Smooth muscle cell of the brain vasculature (primary cell): ENCODE measurements around the gene FBXL20.
A peak's percentile ranks its signal among the peaks of the same experiment; 100 is the strongest.
"Not testable (repeated sequence)": the region's sequence is repeated elsewhere in the genome, so short reads cannot be mapped to it uniquely, and the experiment has no call there.

Experiments
- DNase-seq: peaks from one replicate; pipeline ENCODE4 v3.0.0-alpha.2; 2012; ENCODE audit warnings: low read depth, low spot score

The FBXL20 gene

DNA sequence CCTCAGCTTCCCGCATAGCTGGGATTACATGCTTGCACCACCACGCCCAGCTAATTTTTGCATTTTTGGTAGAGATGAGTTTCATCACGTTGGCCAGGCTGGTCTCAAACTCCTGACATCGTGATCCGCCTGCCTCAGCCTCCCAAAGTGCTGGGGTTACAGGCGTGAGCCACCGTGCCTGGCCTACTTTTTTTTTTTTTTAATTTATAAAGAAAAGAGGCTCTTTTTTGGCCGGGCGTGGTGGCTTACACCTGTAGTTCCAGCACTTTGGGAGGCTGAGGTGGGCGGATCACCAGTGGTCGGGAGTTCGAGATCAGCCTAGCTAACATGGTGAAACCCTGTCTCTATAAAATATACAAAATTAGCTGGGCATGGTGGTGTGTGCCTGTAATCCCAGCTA lies 151.3 kb downstream of the FBXL20 start:
- DNase-seq = not testable (repeated sequence)

DNA sequence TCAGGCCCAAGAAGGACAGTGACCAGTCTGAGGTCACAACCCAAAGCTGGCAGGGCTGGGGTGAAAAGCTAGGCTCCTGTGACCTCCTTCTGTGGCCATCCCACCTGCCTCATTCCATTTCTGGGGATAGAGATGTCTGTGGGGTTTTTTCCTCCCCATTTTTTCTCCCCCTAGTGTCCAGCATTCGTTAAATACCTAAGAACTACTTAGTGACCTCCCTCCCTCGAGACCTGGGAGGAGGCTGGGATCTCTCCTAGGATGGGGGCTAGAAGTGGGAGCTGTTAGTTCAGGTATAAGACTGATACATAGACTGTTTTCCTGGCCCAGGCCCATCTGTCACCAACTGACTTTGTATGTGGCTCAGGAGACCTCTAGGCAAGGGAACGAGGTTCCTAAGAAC lies 155.2 kb downstream of the FBXL20 start:
- no peak for DNase-seq

DNA sequence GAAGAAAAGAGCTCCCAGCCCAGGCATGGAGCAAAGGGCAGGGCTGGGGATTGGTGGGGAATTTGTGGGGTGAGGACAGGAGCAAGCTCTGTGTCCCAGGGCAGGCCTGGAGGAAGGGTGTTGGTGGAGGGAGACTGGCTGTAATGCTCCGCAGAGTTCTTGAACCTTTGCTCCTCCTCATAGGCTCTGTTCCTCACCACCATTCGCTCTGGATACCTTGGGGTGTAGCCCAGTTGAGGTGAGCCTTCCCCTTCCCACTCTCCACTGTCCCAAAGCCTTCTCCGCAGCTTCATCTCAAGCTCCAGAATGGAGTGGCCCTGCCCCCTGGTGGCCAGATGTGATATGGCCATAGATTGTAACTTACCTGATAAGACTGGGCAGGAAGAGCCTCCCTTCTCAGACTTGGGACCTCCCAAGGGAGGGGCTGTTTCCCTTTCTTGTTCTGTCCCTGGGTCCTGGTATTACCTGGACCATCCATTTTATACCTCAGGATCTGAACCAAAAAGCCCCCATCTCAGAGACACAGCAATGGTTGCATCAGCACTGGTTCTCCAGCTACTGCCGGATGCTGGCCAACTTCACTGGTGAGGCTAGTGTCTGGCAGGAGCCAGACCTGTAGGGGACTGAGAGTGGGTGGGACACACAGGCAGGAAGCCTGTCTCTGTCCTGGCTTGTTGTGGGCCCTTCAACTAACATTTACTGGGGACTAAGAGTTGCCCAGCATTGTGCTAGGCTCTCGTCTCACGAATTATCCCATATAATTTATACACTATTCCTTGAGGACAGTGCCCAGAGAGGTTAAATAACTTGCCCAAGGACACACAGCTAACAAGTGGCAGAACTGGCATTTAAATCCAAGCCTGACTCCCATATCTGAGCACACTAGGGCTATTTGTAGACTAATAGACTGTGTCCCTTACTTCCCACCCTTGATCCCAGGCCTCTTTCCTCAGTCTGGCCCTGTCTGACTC lies 156.5 kb downstream of the FBXL20 start:
- DNase-seq = peak; percentile 76

DNA sequence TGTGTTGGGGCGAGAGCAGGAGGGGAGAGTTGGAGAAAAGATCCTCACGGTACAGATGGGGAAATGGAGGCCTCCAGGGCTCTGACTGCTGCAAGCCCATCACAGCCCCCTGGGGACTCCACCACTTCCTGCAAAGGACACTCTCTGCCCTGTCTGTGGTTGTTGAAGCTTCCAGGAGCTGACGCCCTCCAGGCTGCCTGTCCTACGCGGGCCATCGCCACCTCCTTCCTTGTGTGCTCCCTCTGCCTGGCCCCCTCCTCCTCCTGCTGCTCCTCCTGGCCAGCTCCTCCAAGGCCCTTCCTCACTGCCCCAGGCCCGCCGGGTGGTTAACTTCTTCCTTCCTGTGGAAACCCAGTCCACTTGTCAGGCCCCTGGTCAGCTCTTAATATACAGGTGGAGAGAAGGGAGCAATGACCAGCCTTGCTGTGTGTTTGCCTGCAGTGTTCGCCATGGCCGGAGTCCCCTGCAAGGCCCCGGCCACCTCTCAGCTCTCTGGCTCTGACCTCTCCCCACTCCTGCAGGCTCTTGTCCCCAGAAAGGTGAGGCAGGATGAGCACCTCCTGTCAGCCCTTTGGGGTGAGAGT lies 157.3 kb downstream of the FBXL20 start:
- DNase-seq = no peak

DNA sequence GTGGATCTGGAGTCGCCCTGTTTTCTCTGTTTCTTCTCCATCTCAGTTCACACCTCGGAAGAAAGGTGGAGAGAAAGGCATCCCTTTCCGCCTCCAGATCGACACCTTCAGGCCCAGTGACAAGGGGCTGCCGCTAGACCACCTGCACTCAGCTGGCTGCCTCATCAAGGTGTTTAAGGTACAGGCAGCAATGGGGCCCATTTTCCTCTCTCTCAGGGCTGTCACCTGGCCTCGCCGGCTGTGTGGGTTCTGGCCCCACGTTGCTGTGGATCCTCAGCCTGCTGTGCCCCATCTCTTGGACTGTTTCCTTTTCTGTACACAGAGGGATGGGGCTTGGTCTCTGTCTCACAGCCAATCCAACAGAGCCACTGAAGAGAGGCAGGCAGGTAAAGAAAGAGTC lies 158.3 kb downstream of the FBXL20 start:
- DNase-seq = no peak

DNA sequence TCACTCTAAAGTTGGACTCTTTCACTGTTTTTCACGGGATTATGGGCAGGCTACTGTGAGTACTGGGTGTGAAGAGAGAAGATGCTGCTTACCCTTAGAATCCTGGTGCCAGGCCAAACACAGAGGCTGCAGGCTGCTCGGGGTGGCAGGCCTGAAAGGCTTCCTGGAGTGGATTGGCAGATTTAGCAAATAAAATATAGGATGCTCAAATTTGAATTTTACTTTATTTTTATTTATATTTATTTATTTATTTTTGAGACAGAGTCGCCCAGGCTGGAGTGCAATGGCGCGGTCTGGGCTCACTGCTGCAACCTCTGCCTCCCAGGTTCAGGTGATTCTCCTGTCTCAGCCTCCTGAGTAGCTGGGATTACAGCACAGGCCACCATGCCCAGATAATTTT lies 160.8 kb downstream of the FBXL20 start:
- DNase-seq = no peak

DNA sequence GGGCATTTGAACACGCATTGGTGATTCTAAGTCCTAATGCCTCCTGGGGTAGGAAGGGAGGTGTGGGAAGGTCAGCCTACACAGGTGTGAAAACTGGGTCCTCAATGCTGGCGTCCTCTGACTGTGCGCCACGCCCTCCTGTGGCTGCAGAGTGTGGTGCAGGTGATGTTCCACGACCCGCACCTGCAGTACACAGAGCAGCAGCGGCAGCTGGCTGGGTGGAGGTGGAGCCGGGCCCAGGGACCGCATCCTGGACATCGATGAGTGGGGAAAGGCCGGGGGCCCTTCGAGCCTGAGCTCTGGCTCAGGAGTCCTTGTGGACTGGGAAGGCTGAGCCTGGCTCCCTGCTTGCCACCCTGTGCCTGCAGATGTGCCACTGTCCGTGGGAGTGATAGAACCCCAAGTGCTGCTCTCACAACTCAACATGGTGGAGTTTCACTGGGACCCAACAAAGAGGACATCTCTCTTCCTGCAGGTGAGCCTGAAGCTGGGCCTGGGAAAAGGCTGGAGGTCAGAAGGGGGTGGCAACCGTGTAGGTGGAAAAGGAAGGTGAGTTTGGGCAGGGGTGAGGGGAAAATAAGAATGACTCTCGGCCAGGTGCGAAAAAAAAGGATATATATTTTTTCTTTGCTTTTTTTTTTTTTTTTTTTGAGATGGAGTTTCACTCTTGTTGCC lies 161.6 kb downstream of the FBXL20 start:
- DNase-seq = no peak

DNA sequence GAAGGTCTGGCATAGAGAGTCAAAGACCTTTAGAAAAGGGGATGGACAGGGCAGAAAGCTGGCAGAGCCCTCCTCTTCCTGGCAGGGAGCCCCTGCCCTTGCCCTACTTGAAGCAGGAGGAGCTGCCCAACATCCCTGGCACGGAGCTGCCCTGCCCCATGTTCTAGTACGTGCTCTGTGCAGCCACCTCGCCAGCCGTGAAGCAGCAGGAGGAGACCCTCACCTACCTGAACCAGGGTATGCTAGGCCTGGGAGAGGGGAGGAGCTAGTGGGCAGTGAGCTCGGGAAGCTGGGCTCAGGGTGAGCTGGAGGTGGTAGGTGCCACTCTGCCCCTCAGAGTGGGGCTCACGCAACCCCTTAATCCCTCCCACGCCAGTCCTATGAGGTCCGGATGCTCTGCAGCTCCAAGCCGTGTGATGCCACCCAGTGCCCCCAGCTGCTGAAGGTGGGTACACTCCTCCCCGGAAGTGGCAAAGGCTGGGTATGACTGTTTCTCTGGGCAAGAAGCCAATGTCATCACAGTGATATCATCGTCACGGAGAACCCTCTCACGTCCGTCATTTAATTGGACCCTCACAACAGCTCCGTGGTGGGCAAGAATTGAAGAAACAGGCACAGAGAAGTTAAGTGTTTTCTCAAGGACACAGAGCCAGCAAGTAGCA lies 163.0 kb downstream of the FBXL20 start:
- DNase-seq = no peak

DNA sequence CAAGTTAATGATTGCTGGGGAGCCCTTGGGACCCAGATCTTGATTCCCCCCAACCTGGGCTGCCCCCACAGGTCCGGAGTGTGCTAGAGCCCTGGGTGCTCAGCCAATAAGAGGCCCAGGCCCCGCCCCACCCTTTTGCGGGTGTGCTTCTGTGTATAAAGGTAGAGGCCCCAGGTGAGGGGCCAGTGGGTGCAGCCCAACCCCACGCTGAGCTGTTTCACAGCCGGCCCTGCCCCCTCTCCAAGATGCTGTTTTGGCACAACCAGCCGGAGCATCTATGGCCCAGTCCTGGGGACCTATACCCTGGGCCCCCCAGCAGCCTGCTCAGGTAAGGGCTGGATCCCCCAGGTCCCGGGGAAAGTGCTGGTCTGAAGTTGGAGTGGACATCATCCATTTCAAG lies 163.8 kb downstream of the FBXL20 start:
- DNase-seq = no peak

DNA sequence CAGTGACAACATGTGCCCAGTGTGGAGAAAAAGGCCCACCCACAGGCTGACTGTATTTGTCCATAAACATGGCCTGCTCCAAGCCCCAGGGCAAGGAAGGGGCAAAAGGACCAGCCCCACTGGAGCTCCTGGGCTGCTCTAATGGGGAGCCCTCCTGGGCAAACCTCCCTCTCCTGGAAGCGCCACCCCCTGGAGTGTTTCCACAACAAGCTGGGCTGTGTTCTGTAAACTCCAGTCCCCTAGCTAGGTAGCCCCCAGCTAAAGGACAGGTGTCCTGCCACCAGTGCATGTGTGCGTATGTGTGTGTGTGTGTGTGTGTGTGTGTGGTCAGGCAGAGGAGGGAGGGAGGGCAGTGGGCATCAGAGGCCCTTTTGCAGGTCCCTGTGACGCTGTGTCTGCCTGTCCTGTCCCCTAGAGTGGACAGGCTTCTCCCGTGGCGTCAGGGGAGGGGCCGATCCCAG lies 164.4 kb downstream of the FBXL20 start:
- DNase-seq = no peak

DNA sequence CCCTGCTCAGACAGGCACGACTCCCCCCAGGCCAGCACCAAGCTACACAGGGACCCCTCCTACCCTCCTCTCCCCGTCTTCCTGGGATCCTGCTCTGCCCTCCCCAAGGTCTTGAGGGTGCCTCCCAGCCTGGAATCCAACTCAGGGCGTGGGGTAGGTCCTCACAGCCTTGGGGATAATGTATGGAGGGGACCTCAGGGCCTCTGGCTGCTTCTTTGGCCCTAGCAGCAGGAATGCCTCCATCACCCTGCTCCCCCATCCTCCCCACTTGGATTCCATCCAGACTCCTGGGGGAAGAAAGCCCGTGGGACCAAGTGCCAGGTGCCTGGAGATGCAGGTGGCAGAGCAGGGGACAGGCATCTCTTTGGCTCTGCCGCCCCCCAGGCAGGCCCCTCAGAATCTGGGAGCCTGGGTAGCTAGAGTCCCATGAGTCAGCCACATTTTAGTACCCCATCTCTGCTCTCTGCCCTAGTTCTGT lies 164.9 kb downstream of the FBXL20 start:
- no peak for DNase-seq

DNA sequence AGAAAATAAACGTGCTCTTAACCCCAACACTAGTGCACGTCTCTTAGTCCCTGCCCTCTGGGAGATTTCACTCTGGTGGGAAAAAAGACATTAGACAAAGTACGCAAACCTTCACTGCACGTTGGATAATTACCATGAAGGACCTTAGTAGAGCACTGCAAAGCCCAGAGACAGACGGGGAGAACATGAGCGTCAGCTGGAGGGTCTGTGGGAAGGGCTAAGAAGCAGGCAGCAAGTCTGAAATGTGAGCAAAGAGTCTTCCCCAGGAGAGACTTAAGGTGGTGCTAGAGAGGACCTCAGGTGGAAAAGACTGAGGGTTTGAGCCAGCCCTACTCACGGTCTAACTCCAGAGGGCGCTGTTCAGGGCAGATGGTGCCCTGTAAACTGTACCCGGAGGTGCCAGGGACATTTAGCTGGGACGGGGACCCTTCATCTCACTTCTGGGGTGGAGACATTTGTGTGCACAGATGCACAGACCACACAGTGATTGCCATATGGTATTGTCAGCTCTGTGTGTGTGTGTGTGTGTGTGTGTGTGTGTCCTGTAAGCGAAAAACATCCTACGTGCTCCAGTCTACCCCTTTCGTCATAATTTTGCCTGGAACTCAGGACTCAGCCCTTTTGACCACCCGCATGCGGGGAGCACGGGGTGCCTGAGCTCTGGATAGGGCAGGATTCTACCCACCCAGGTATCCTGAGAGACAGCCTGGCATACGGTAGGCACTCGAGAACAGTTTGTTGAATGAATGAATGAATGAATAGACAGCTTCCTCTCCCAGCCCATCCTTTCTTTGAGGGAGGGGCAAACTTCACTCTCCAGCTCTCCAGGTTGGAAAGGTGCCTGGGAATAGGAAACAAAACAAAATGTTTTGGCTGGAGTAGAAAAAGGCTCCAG lies 165.6 kb downstream of the FBXL20 start:
- DNase-seq = no peak

DNA sequence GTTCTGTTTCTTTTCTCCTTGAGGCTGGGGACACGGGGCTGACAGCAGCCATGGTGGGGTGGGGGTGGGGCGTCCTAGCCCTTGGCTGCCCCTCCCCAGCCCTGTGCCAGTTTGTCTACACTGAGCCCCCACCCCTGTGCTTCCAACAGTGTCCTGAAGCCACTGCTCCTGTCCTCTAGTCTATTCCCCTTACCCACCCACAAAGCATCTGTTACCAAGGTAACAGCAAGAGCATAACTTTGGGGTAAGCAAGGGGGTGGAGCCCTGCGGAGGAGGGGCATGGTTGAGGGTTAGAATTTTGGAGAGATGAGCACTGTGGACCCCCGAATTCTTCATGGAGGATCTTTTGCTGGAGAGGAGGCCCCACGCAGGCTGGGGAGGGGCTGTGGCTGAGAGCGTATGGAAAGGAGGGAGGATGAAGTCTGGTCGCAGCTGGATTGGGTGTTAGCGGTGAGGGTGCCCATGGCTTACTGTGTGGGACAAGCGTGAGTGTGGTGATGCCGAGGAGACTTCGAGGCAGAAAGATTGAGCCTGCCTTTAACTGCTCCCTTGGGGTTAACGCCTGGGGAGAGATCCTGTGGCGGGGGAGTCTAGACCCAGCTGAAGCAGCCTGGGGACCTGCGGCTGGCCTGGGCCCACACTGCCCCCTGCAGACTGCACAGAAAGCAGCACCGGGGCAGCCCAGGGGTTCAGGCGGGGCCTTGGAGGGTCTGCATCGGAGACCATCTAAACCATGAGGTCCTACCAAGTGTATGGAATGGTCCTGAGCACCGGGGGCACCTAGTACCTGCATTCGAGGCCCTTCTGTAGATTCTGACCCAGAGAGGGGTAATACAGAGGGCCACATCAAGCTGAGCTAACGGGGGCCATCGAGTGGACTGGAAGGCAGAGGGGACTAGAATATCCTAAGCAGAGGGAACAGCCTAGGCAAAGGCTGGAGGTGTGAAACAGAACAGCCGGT lies 169.6 kb downstream of the FBXL20 start:
- no peak for DNase-seq

DNA sequence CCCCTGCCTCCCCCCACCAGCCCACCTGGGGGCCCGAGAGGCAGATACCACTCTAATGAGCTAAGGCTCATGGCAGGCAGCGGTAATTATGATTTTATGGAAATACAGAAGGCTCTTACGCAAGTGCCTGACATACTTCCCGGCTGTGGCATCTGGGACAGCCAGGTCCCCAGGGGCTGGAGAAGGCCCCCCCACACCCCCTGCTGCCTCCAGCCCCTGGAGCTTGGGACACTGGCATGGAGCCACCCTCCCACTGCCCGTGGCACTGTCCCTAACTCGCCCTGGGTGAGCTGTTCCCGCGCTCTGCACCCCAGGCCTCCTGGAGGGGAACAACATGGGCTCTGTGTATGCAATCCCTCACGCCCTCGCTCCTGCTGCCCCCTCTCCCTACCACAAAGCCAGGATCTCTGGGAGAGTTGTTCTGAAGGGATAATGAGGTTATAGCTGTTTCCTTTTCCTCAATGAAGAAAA lies 170.3 kb downstream of the FBXL20 start:
- no peak for DNase-seq

DNA sequence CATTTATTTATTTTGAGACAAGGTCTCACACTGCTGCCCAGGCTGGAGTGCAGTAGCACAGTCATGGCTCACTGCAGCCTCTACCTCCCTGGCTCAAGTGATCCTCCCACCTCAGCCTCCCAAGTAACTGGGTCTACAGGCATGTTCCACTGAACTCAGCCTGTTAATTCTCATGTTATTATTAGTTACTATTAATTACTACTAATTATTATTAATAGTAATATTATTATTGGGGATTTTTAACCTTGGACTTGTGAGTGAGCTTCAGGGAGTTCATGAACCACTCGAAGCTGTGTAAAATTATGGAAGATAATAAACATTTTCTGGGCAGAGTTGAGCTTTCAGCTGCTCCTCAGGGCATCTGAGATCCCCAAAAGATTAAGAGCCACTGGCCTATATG lies 171.1 kb downstream of the FBXL20 start:
- DNase-seq = no peak

DNA sequence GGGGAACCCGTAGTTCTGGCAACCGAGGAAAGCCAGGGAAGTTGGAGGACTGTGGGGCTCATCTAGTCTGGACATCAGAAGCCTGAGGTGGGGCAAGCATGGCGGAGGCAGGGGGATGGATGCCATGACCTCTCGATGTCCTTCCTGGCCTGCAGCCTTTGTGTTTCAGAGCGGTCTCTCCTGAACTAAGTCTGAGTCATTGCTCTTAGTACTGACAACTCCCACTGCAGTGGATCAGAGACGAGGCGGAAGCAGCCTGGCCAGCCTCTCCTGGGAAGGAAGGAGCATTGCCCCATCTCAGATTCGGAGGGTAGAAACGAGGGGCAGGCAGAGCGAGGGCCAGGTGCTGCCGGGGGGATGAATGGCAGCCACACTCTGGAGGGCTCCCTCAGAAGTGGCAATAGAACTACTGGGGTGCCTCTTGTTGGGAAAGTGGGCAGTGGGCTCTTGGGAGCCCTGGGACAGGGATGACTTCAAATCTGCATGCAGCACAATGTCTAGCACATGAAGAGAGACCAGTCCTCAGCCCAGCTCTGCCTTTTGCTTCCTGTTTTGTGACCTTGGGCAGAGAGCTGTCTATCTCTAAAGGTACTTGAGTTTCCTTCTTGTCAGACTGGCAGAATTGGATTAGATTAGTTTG lies 172.0 kb downstream of the FBXL20 start:
- DNase-seq = no peak

DNA sequence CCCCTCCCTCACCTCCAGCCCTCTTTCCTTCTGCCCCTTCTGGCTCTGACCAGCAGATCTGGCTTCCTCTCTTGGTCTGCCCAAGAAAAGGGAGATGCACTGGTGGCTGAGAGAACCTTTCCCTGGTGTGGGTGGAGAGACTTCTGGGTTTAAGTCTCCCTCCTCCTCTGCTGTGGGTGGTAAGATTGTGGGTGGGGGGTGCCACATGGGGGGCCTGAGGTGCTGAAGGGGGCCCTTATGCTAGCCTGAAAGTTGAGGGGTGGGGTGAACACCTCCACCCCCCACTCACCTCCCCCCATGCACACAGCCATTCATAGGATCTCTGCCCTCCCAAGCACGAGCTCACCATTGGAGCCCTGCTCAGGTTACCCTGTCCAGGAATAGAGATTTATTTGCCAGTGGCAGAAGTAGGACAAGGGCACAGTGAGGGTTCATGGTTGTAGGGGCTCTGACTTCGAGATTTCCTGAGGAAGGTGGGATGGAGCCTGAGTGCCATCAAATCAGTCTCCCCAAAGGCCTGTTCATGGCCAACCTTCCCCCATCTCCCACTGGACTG lies 174.0 kb downstream of the FBXL20 start:
- DNase-seq = no peak

DNA sequence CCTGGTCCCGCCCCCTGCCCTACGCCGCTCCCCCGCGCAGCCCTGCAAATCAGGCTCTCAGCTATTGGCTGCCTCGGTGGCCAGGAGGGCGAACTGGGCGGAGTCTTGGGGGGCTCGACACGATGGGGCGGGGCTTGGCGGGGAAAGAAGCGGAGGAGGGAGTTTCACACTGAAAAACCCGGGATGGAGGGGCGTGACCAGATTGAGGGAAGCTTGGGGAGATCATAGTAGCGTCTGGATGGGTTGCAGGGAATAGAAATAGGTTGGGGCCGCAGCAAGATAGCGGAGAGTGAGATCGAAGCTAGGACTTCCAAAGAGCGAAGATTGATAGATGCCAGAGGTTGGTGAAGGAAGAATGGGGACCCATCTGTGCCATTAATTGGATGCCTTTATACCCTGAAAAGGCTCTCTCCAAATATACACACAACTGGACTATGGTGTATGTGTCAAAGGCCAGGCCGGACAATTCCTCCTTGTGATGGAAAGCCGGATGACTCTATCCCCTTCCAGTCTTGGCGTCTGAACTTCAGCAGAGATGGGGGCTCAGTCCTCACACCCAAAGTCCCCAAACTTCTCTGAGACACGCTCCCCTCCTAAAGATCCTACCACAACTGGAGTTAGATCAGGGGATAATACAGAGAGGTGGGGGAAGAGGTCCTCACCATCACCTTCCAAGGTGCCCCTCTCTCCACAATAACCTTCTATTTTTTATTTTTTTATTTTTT lies 175.3 kb downstream of the FBXL20 start:
- no peak for DNase-seq
